Breast epithelium (tissue), 4 donors: ENCODE results near the gene LRRC36. TPM values are rescaled to one million over a fixed set of nuclear protein-coding genes. Genes with fewer than 3 reads are reported as not detected.

ENCODE experiments used
- DNase-seq, 2 donors: peaks; one replicate each; pipeline ENCODE4 v3.0.0-alpha.2; 2019; ENCODE audit warnings: low spot score in 2 of 2
- H3K27ac ChIP-seq, 2 donors: fragments of 200-600 bp; sonication (generic) in 1 of 2; one replicate each; pipeline ENCODE4 v1.5.1; 2016 to 2019; ENCODE audit warnings: mild to moderate bottlenecking in 1 of 2
- H3K27me3 ChIP-seq, 2 donors: fragments of 200-600 bp; sonication (generic) in 1 of 2; one replicate each; pipeline versions ENCODE4 v1.5.1 to v1.6.0; 2017 to 2019; ENCODE audit warnings: control low read depth in 1 of 2, mild to moderate bottlenecking in 1 of 2
- H3K36me3 ChIP-seq: fragments of 200-600 bp; one replicate; pipeline ENCODE4 v1.5.1; 2019
- H3K4me1 ChIP-seq, 2 donors: fragments of 200-600 bp; sonication (generic); one replicate each; pipeline ENCODE4 v1.5.1; 2016 to 2019; ENCODE audit warnings: control low read depth in 1 of 2
- H3K4me3 ChIP-seq, 3 donors: fragments of 200-600 bp; sonication (generic); 1 replicate in 2 of 3; 2 replicates in 1 of 3; pipeline ENCODE4 v1.5.1; 2016 to 2019; ENCODE audit warnings: mild to moderate bottlenecking in 3 of 3, moderate library complexity in 2 of 3
- H3K9me3 ChIP-seq, 2 donors: fragments of 200-600 bp; sonication (generic) in 1 of 2; one replicate each; pipeline ENCODE4 v1.5.1; 2016 to 2019; ENCODE audit warnings: control low read depth in 1 of 2
- POLR2A ChIP-seq: fragments of 450-650 bp; IDR thresholded peaks from one replicate; pipeline ENCODE4 v1.6.1; 2016; ENCODE audit warnings: antibody characterized with exemption, mild to moderate bottlenecking, moderate library complexity
- POLR2AphosphoS5 ChIP-seq, 3 donors: sonication (generic); formaldehyde crosslinking; IDR thresholded peaks; one replicate each; pipeline ENCODE4 v1.6.1; 2017; ENCODE audit warnings: antibody characterized with exemption in 3 of 3
- intact Hi-C: fragments of 100-400 bp; cut with DNase I; formaldehyde crosslinking; loops from one replicate; pipeline ENCODE4 v1.15.1; 2023; ENCODE audit warnings: low total_unique reads
- total RNA-seq, 3 donors: library from RNA; depleted of rRNA; stranded (reverse); fragments of >200 nt; gene quantifications; one replicate each; pipeline ENCODE4 v1.1.0, GENCODE V29; 2016
- TF ChIP-seq, protein P1 (sequence below), 3 donors: fragments of 450-650 bp; IDR thresholded peaks; one replicate each; pipeline ENCODE4 v1.5.1; 2016 to 2017; ENCODE audit warnings: antibody characterized with exemption in 3 of 3, mild to moderate bottlenecking in 3 of 3, moderate library complexity in 3 of 3

The LRRC36 gene
- total RNA-seq, 3 donors from 2014 or later = 0.16 to 3.3 (median 0.59) TPM

DNA sequence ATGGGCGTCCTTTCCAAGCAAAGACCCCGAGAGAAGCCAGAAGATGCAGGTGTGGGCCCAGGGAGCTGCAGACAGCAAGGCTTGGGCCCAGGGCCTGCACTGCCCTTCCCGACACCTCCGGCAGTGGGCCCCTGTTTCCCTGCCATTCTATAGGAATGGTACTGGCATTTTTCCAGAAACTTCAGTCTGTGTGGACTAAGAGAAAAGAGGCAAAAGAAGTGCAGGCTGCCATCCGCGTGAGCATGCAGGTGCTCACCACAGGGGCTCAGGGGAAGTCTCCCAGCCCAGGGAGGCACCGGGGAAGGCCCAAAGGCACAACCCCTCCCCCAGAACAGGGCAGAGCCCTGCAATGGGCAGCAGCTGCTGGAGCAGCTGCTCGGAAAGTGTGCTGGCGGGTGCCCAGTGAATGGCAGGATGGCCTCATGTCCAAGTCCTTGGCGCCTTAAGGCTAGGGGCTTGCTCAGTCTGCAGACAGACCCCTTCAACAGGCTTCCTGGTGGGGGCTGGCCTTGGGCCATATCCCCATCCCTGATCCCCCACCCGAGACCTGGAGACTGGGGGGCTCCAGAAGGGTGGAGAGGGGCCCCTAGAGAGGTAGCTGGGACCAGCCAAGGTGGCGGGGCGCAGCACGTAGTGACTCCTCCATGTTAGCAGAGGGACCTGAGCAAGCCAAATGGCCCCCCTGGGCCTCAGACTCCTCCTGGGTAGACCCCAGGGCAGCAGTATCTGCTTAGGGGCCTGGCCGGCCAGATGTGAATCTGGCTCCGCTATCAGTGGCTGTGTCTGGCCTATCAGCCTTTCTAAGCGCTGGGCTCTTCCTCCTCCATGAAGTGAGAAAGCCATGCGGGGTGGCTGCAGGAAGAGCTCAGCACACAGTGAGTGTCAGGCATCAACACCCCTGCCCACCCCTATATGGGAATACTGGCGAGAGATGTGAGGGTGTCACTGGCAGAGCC, 73.4 kb downstream of the LRRC36 start:
- DNase-seq = no peak
- TF ChIP-seq POLR2A (no peak), POLR2AphosphoS5 (IDR thresholded peaks at IDR 0.05) (no peak)
- TF ChIP-seq, protein P1, sequence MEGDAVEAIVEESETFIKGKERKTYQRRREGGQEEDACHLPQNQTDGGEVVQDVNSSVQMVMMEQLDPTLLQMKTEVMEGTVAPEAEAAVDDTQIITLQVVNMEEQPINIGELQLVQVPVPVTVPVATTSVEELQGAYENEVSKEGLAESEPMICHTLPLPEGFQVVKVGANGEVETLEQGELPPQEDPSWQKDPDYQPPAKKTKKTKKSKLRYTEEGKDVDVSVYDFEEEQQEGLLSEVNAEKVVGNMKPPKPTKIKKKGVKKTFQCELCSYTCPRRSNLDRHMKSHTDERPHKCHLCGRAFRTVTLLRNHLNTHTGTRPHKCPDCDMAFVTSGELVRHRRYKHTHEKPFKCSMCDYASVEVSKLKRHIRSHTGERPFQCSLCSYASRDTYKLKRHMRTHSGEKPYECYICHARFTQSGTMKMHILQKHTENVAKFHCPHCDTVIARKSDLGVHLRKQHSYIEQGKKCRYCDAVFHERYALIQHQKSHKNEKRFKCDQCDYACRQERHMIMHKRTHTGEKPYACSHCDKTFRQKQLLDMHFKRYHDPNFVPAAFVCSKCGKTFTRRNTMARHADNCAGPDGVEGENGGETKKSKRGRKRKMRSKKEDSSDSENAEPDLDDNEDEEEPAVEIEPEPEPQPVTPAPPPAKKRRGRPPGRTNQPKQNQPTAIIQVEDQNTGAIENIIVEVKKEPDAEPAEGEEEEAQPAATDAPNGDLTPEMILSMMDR (IDR thresholded peaks at IDR 0.05) = no peak
- Histone ChIP-seq H3K27ac (no peak overlapping the region), H3K9me3 (no peaks in the 10 kb centered on the region), H3K4me3 (peak overlapping the region in 1 of 3 donors; percentile 44), H3K27me3 (no peaks in the 10 kb centered on the region), H3K4me1 (peaks cover 7 to 27% of the 10 kb centered on the region in 2 donors), H3K36me3 (no peaks in the 10 kb centered on the region)
- intact Hi-C loops = no loop called here

DNA sequence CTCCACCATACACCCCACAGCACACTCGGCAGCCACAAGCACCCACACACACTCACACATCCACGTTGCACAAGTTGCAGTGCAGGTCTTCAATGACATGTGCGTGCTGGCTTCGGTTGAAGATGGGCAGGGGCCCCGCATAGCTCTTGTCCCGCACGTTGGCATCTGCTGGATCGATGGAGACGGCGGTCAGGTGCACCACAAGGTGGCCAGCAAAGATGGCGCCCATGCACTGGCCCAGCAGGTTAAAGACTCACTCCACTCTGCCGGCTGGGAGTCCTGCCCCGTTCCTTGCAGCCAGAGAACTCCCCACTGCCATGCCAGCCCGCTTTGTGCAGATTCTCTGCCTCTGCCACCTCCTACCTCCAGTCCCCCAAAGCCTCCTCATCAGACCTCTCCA, 74.3 kb downstream of the LRRC36 start:
- intact Hi-C loops = no loop called here
- Histone ChIP-seq H3K36me3 (no peaks in the 10 kb centered on the region), H3K27me3 (no peaks in the 10 kb centered on the region), H3K4me3 (no peak overlapping the region), H3K9me3 (no peaks in the 10 kb centered on the region), H3K27ac (no peak overlapping the region), H3K4me1 (peaks cover 7 to 30% of the 10 kb centered on the region in 2 donors)
- TF ChIP-seq POLR2A (no peak), POLR2AphosphoS5 (IDR thresholded peaks at IDR 0.05) (no peak)
- TF ChIP-seq, protein P1 (IDR thresholded peaks at IDR 0.05) = no peak
- DNase-seq = no peak

DNA sequence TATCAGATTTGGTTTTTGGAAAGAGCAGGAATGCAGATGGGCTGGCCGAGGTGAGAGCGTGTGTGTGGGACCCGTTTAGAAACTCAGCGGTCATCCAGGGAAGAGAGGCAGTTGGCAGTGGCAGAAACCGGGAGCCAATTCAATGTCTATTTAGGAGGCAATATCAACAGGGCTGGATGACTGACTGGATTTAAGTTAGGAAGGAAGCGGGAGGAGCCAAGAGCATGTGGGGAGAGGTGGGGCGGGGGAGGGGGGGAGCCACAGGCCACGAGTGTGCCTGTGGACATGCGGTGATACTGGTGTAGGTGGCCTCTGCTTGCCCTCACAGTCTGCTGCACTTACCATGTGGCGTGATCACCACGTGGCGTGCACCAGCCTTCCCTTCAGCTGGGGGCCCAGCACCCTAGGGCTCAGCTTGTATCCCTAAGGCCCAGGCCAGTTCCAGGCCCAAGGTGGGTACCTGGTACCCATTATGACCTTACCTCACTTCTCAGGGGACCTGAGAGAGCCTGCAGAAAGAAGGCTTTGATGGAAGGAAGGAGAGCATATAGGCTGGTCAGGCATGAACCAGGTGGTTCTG, 77.5 kb downstream of the LRRC36 start:
- H3K27me3 ChIP-seq = no peaks in the 10 kb centered on the region
- intact Hi-C loops = no loop called here
- DNase-seq = no peak
- peak overlapping the region; percentile 98 for H3K27ac ChIP-seq
- H3K9me3 ChIP-seq = no peaks in the 10 kb centered on the region
- peak overlapping the region in 1 of 3 donors; percentile 35 for H3K4me3 ChIP-seq
- no peaks in the 10 kb centered on the region for H3K36me3 ChIP-seq
- TF ChIP-seq, protein P1 (IDR thresholded peaks at IDR 0.05) = no peak
- TF ChIP-seq POLR2AphosphoS5 (IDR thresholded peaks at IDR 0.05) (no peak), POLR2A (no peak)
- peaks cover 7 to 19% of the 10 kb centered on the region in 2 donors for H3K4me1 ChIP-seq

DNA sequence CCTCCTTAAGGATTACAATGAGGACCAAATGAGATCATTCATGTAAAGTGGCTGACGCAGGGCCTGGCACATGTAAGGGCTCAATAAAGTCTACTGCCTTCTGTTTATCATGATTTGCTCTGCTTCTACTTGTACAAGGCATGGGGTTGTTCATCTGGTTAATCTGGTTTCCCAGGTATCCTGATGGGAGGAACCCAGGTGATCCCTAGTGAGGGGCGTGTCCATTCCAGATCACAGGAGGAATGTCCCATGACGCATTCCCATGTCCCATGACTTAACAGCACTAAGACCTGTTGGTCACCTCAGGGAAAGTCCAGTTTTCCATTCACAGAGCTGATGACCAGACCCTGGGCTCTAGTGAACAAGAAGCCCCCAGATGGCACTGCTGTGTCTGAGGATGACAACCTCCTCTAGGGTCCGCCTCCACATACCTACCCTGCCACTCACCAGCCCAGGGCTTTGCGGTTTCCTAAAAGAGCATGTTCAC, 78.2 kb downstream of the LRRC36 start:
- intact Hi-C loops = no loop called here
- H3K27me3 ChIP-seq = no peaks in the 10 kb centered on the region
- no peaks in the 10 kb centered on the region for H3K36me3 ChIP-seq
- peak; percentile 75 to 94 for DNase-seq
- no peaks in the 10 kb centered on the region for H3K9me3 ChIP-seq
- peak overlapping the region; percentile 98 for H3K27ac ChIP-seq
- H3K4me3 ChIP-seq = no peak overlapping the region
- H3K4me1 ChIP-seq = peaks cover 7 to 19% of the 10 kb centered on the region in 2 donors
- TF ChIP-seq, protein P1 (IDR thresholded peaks at IDR 0.05) = no peak
- TF ChIP-seq POLR2AphosphoS5 (IDR thresholded peaks at IDR 0.05) (peak; percentile 23 to 85 (median 55)), POLR2A (no peak)

DNA sequence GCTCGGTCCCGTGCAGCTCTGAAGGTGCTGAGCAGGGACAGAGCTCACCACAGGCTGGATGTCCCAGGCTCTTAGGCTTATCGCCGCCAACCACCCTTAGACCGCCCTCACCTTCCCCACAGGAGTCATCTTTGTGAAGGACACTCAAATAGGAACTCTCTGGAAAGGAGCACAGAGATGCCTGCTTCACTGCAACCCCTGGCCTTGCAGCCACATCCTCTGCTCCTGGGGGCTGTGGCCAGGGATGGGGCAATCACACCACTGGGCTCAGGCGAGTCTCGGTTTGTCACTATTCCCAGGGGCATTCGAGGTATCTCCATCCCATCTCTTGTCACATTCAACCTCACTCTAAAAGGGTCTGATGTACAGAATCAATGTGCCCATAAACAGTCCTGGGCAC, 78.7 kb downstream of the LRRC36 start:
- no peak for DNase-seq
- TF ChIP-seq, protein P1 (IDR thresholded peaks at IDR 0.05) = no peak
- TF ChIP-seq POLR2A (no peak), POLR2AphosphoS5 (IDR thresholded peaks at IDR 0.05) (no peak)
- no peak overlapping the region for H3K4me3 ChIP-seq
- no peaks in the 10 kb centered on the region for H3K9me3 ChIP-seq
- no peaks in the 10 kb centered on the region for H3K27me3 ChIP-seq
- intact Hi-C loops = no loop called here
- H3K27ac ChIP-seq = peak overlapping the region; percentile 98
- no peaks in the 10 kb centered on the region for H3K36me3 ChIP-seq
- H3K4me1 ChIP-seq = peaks cover 7 to 19% of the 10 kb centered on the region in 2 donors
